ENCODE measurements around the gene LRRC1.

DNA sequence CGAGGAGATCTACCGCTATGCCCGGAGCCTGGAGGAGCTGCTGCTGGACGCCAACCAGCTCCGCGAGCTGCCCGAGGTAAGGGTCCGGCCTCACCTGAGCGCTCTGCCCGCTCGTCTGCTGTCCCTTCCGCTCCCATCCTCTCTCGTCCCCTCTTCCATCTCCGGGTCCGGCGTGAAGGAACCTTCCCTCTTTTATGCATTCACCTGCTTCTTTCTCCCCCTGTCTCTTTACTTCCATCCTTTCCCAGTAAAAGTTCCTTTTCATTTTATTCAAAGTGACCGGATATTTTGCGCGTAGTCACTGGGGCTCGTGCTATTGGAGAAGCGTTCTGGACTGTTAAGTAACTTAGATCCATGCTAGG, 516 bp downstream of the LRRC1 start:
- TF ChIP-seq, protein P1, sequence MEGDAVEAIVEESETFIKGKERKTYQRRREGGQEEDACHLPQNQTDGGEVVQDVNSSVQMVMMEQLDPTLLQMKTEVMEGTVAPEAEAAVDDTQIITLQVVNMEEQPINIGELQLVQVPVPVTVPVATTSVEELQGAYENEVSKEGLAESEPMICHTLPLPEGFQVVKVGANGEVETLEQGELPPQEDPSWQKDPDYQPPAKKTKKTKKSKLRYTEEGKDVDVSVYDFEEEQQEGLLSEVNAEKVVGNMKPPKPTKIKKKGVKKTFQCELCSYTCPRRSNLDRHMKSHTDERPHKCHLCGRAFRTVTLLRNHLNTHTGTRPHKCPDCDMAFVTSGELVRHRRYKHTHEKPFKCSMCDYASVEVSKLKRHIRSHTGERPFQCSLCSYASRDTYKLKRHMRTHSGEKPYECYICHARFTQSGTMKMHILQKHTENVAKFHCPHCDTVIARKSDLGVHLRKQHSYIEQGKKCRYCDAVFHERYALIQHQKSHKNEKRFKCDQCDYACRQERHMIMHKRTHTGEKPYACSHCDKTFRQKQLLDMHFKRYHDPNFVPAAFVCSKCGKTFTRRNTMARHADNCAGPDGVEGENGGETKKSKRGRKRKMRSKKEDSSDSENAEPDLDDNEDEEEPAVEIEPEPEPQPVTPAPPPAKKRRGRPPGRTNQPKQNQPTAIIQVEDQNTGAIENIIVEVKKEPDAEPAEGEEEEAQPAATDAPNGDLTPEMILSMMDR (IDR thresholded peaks at IDR 0.05), result no peak
- TF ChIP-seq EP300 (IDR thresholded peaks at IDR 0.05), result no peak
- TF ChIP-seq POLR2A (IDR thresholded peaks at IDR 0.05; ENCODE audit: low read depth), result no peak

All from esophagus muscularis mucosa (tissue), 4 donors.